Measurements from ENCODE around the gene RHOG. TPM values are rescaled to one million over a fixed set of nuclear protein-coding genes. Genes with fewer than 3 reads are reported as not detected.

The RHOG gene
- total RNA-seq, 1 donor from 2014 or later, result 25.0 TPM

GRCh38 chr11:3882655-3883054 is 41.9 kb upstream of the RHOG start:
- DNase-seq (ENCODE audit: low spot score, unreplicated experiment), result no peak
- Mint-ChIP-seq H3K4me1 (ENCODE audit: low read depth) (peaks cover 29% of the 10 kb centered on the region), H3K27me3 (no peaks in the 10 kb centered on the region), H3K4me3 (ENCODE audit: low read depth) (no peak overlapping the region), H3K9me3 (ENCODE audit: low read depth) (no peaks in the 10 kb centered on the region), H3K36me3 (ENCODE audit: insufficient read depth) (no peaks in the 10 kb centered on the region), H3K27ac (no peak overlapping the region)
- TF ChIP-seq CTCF (IDR thresholded peaks at IDR 0.05; ENCODE audit: unreplicated experiment), result no peak

GRCh38 chr11:3880724-3881123 is 40.0 kb upstream of the RHOG start:
- Mint-ChIP-seq H3K27ac (peak overlapping the region; percentile 82), H3K36me3 (ENCODE audit: insufficient read depth) (no peaks in the 10 kb centered on the region), H3K27me3 (no peaks in the 10 kb centered on the region), H3K4me1 (ENCODE audit: low read depth) (peaks cover 43% of the 10 kb centered on the region), H3K4me3 (ENCODE audit: low read depth) (no peak overlapping the region), H3K9me3 (ENCODE audit: low read depth) (no peaks in the 10 kb centered on the region)
- no peak for DNase-seq (ENCODE audit: low spot score, unreplicated experiment)
- no peak for TF ChIP-seq CTCF (IDR thresholded peaks at IDR 0.05; ENCODE audit: unreplicated experiment)

DNA sequence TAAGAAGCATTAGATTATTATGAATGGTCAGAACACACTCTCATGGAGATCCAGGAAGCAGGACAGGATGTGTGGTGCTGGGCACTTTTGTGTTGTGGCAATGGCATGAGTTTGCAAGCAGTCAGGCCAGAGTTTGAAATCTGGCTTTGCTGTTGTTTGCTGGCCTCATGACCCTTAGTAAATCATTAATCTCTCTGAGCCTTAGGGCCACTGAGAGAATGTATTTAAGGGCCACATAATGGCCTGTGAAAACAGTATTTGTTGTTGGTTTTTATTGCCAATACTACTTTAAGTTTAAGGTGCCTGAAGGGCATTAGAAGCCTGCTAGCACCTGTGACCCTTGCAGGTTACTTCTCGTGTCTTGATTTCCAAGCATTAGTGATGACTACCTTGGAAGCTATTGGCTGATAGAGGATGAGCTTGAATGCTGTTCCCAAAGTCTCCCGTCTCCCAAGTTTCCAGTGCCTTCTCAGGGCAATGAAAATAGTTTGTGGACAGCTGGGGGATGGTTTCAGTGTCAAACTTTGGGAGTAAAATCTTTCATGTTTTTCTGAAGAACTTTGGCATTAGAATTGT is 39.3 kb upstream of the RHOG start:
- Mint-ChIP-seq H3K27ac (peak overlapping the region; percentile 82), H3K36me3 (ENCODE audit: insufficient read depth) (no peaks in the 10 kb centered on the region), H3K9me3 (ENCODE audit: low read depth) (no peaks in the 10 kb centered on the region), H3K4me1 (ENCODE audit: low read depth) (peaks cover 43% of the 10 kb centered on the region), H3K4me3 (ENCODE audit: low read depth) (no peak overlapping the region), H3K27me3 (no peaks in the 10 kb centered on the region)
- no peak for TF ChIP-seq CTCF (IDR thresholded peaks at IDR 0.05; ENCODE audit: unreplicated experiment)
- DNase-seq (ENCODE audit: low spot score, unreplicated experiment), result no peak

DNA sequence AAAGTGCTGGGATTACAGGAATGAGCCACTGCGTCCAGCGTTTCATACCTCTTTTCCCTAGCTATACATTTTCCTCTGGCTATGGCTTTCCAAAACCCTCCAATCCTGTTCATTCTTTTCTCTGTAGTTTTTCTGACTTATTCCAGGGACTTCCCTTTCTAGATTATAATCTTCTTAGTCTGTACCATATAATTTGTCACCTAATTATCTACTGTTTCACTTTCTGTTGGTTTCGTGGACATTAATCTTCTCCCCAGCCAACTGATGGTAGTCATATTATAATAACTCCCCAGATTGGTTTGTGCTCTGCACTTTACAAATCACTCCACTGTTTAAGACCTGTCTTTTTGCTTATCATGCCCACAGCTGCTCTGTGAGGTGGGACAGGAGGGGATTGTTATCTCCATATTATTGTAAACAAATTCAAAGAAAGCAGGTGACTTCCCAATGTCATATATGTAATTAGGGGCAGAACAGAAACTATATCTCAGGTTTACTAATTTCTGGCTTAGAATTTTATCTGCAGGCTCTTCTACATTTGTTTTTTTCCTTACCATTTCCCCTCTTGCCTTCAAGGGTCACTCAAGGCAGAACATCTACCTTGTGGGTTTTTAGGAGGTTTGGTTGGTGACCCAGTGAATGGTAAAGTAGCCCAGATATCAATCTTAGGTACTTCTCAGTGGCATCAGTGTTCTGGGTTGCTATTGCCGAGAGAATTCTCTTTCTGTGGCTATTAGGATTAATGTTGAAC is 38.6 kb upstream of the RHOG start:
- H3K27ac Mint-ChIP-seq, result peak overlapping the region; percentile 82
- TF ChIP-seq CTCF (IDR thresholded peaks at IDR 0.05; ENCODE audit: unreplicated experiment), result no peak
- peaks cover 43% of the 10 kb centered on the region for H3K4me1 Mint-ChIP-seq (ENCODE audit: low read depth)

GRCh38 chr11:3878258-3878584 is 37.5 kb upstream of the RHOG start:
- Mint-ChIP-seq H3K27ac (no peak overlapping the region), H3K36me3 (ENCODE audit: insufficient read depth) (no peaks in the 10 kb centered on the region), H3K4me1 (ENCODE audit: low read depth) (peaks cover 43% of the 10 kb centered on the region), H3K4me3 (ENCODE audit: low read depth) (no peak overlapping the region), H3K27me3 (no peaks in the 10 kb centered on the region), H3K9me3 (ENCODE audit: low read depth) (no peaks in the 10 kb centered on the region)
- TF ChIP-seq CTCF (IDR thresholded peaks at IDR 0.05; ENCODE audit: unreplicated experiment), result no peak
- no peak for DNase-seq (ENCODE audit: low spot score, unreplicated experiment)

More for the DNA sequence above, 38.6 kb upstream of the RHOG start:
- Mint-ChIP-seq H3K4me3 (ENCODE audit: low read depth) (no peak overlapping the region), H3K27me3 (no peaks in the 10 kb centered on the region), H3K9me3 (ENCODE audit: low read depth) (no peaks in the 10 kb centered on the region), H3K36me3 (ENCODE audit: insufficient read depth) (no peaks in the 10 kb centered on the region)
- no peak for DNase-seq (ENCODE audit: low spot score, unreplicated experiment)
